Stimulated activated naive CD8-positive, alpha-beta T cell treated with anti-CD3 and anti-CD28 coated beads, Interleukin-15, amount 100 ng/mL, for 72 hours (primary cell): ENCODE data around the gene HOXA13.

Source experiments
- ATAC-seq: fragments of 150-1000 bp; cut with Tn5 transposase; 2 replicates; pipeline ENCODE4 v1.10.0; 2021; ENCODE audit warnings: mild to moderate bottlenecking, moderate library complexity
- DNase-seq, 2 donors: peaks; one replicate each; pipeline ENCODE4 v3.0.0; 2021 to 2022
- H3K27ac Mint-ChIP-seq, 2 donors: one replicate each; pipeline ENCODE4 v1.8.0; 2022; ENCODE audit warnings: mild to moderate bottlenecking in 2 of 2, mixed read lengths in 2 of 2, moderate library complexity in 2 of 2
- H3K27me3 Mint-ChIP-seq: one replicate; pipeline ENCODE4 v1.8.0; 2022; ENCODE audit warnings: mixed read lengths
- H3K4me1 Mint-ChIP-seq: one replicate; pipeline ENCODE4 v1.8.0; 2022; ENCODE audit warnings: mild to moderate bottlenecking, mixed read lengths
- H3K4me3 Mint-ChIP-seq, 2 donors: one replicate each; pipeline ENCODE4 v1.8.0; 2022; ENCODE audit warnings: mild to moderate bottlenecking in 2 of 2, mixed read lengths in 2 of 2, moderate library complexity in 1 of 2
- H3K9me3 Mint-ChIP-seq, 2 donors: one replicate each; pipeline ENCODE4 v1.8.0; 2022; ENCODE audit warnings: mixed read lengths in 2 of 2

The HOXA13 gene

DNA sequence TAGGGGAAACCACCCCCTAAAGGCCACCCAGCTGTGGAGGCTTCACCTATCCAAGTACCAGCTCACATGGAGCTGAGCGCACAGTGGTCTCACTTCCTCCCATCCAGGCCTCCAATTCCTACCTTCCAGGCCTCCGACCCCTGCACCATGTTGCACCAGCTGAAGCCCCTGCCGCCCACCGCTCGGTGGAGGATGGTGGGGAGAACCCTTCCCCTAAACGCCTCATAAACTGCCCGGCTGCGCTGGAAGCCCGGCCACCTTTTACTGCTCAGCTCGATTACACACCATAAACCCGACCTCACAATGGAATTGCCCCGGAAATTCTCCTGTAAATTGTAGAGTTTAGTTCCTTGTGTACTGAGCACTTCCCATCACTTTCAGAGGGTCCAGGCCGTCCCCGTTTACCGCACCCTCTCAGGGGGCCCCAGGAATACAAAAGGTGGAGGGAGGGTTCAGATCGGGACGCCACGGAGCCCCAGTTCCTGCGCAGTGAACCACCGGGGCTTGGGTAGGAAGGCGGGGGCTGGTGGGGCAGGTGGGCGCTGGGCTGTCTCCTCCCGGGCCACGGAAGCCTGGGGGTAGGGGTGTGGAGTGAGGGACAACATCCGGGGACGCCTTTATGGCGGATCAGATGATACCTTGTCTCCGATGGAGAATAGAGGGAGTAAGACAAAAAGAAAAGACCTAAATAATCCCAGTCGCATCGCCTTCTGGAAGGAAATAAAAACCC is 42.0 kb downstream of the HOXA13 start:
- H3K27me3 Mint-ChIP-seq = peaks cover 99% of the 10 kb centered on the region
- H3K4me3 Mint-ChIP-seq = peak overlapping the region; percentile 46
- H3K9me3 Mint-ChIP-seq = no peaks in the 10 kb centered on the region
- H3K4me1 Mint-ChIP-seq = peaks cover 64% of the 10 kb centered on the region
- peak in 1 of 2 donors; percentile 16 for DNase-seq
- no peak for ATAC-seq
- H3K27ac Mint-ChIP-seq = no peak overlapping the region

- ATAC-seq = no peak
- Mint-ChIP-seq H3K27ac (no peak overlapping the region), H3K4me1 (peaks cover 69% of the 10 kb centered on the region)
Observed at GRCh38 chr7:27156916-27157701, 42.8 kb downstream of the HOXA13 start.

GRCh38 chr7:27156508-27156898 is 43.4 kb downstream of the HOXA13 start, which contains the start of gene HOXA7:
Gene HOXA7 (minus strand): TSS chr7:27156675. CDS start chr7:27156545, 130 bp downstream.
- Mint-ChIP-seq H3K27me3 (peaks cover 99% of the 10 kb centered on the region), H3K27ac (peak within 1 kb of the TSS in 1 of 2 donors; percentile 49), H3K4me1 (peaks cover 75% of the 10 kb centered on the region), H3K4me3 (peak within 1 kb of the TSS; percentile 79 to 80), H3K9me3 (no peaks in the 10 kb centered on the region)
- no peak for DNase-seq
- ATAC-seq = no peak

More at GRCh38 chr7:27156916-27157701, 42.8 kb downstream of the HOXA13 start:
- H3K27me3 Mint-ChIP-seq = peaks cover 99% of the 10 kb centered on the region
- no peaks in the 10 kb centered on the region for H3K9me3 Mint-ChIP-seq
- H3K4me3 Mint-ChIP-seq = peak overlapping the region in 1 of 2 donors; percentile 69
- DNase-seq = peak in 1 of 2 donors; percentile 13

DNA sequence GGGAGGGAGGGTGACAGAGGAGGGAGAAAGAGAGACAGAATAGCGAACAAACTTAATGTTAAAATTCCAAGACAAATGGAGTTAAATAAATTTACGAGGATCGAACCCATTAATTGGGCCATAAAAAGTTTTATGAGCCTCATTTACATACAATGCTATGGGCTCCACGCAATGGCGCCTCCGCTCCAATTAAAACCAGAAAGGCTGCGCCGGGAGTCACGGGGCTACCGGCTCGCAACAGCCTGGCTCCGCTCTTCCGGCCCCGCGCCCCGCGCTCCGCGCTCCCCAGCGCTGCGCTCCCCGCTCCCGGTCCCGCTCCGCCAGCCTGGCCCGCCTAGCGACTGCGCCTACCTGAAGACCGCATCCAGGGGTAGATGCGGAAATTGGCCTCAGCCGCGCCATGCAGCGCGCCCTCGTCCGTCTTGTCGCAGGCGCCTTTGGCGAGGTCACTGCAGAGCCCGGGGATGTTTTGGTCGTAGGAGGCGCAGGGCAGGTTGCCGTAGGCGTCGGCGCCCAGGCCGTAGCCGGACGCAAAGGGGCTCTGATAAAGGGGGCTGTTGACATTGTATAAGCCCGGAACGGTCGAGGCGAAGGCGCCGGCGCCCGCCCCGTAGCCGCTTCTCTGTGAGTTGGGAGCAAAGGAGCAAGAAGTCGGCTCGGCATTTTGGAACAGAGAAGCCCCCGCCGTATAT is 43.9 kb downstream of the HOXA13 start:
- H3K27ac Mint-ChIP-seq = peak overlapping the region in 1 of 2 donors; percentile 49
- ATAC-seq (peak; percentile 14), DNase-seq (peak in 1 of 2 donors; percentile 48)
- peak overlapping the region; percentile 79 to 80 for H3K4me3 Mint-ChIP-seq
- peaks cover 100% of the 10 kb centered on the region for H3K27me3 Mint-ChIP-seq
- no peaks in the 10 kb centered on the region for H3K9me3 Mint-ChIP-seq
- peaks cover 76% of the 10 kb centered on the region for H3K4me1 Mint-ChIP-seq

- DNase-seq = peak in 1 of 2 donors; percentile 48
Observed at GRCh38 chr7:27154901-27155815, 44.7 kb downstream of the HOXA13 start.

DNA sequence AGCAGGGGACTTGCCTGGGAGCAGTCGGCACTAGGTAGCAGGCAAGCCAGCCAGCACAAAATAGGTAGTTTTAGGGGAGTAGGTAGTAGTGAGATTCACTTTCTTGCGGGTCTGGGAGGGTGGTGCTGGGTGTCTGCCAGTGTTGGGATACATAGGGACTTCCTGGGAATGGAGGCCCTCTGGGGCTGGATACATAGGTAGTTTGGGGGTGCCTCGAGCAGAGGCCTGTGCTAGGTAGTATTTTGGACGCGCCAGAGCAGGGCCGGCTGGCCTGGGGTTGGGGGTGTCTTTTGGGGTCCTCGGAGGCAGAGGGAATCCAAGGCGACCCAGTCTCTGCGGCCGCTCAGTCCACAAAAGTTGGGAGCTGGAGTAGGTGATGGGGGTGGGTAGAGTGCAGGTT is 45.5 kb downstream of the HOXA13 start:
- Mint-ChIP-seq H3K4me3 (peak overlapping the region in 1 of 2 donors; percentile 80), H3K9me3 (no peaks in the 10 kb centered on the region), H3K27ac (peak overlapping the region in 1 of 2 donors; percentile 79), H3K4me1 (peaks cover 72% of the 10 kb centered on the region), H3K27me3 (peaks cover 100% of the 10 kb centered on the region)
- ATAC-seq (no peak), DNase-seq (no peak)

More at GRCh38 chr7:27154901-27155815, 44.7 kb downstream of the HOXA13 start:
- Mint-ChIP-seq H3K4me3 (peak overlapping the region; percentile 64 to 80), H3K4me1 (peaks cover 78% of the 10 kb centered on the region), H3K27ac (peak overlapping the region in 1 of 2 donors; percentile 49), H3K27me3 (peaks cover 100% of the 10 kb centered on the region), H3K9me3 (no peaks in the 10 kb centered on the region)
- no peak for ATAC-seq

- Mint-ChIP-seq H3K4me1 (peaks cover 69% of the 10 kb centered on the region), H3K27me3 (peaks cover 100% of the 10 kb centered on the region), H3K27ac (no peak overlapping the region), H3K4me3 (no peak overlapping the region), H3K9me3 (no peaks in the 10 kb centered on the region)
- DNase-seq (no peak), ATAC-seq (no peak)
Observed at GRCh38 chr7:27153526-27153925, 46.4 kb downstream of the HOXA13 start.

DNA sequence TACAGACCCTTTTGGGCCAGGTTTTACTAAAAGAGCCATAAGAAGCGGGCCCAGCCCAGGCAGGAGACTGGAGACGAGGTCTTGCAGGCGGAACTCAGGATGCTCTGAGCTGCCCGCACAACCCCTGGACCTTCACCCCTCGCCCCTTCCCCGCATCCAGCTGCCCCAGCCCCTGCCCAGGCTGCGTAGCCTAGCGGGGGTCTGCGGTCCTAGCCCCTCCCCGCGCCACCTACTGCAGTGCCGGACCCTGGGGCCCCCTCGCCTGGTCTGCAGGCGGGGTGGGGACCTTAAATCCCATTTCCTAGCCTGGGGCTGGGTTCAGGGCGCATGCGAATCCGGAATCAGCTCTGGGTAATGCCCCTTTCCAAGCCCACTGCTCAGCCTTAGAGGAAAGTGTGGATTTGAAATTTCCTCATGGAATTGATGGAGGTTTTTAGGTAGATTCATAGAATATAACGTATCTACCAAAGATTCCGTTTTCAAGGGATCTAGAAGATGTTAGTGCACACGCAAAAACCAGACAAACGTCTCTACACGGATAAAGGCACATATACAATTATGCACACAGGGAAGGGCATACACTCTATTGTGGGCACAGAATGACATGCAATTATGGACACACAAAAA is 47.0 kb downstream of the HOXA13 start:
- Mint-ChIP-seq H3K9me3 (no peaks in the 10 kb centered on the region), H3K4me3 (no peak overlapping the region), H3K27ac (no peak overlapping the region), H3K27me3 (peaks cover 100% of the 10 kb centered on the region), H3K4me1 (peaks cover 69% of the 10 kb centered on the region)
- DNase-seq (no peak), ATAC-seq (no peak)

DNA sequence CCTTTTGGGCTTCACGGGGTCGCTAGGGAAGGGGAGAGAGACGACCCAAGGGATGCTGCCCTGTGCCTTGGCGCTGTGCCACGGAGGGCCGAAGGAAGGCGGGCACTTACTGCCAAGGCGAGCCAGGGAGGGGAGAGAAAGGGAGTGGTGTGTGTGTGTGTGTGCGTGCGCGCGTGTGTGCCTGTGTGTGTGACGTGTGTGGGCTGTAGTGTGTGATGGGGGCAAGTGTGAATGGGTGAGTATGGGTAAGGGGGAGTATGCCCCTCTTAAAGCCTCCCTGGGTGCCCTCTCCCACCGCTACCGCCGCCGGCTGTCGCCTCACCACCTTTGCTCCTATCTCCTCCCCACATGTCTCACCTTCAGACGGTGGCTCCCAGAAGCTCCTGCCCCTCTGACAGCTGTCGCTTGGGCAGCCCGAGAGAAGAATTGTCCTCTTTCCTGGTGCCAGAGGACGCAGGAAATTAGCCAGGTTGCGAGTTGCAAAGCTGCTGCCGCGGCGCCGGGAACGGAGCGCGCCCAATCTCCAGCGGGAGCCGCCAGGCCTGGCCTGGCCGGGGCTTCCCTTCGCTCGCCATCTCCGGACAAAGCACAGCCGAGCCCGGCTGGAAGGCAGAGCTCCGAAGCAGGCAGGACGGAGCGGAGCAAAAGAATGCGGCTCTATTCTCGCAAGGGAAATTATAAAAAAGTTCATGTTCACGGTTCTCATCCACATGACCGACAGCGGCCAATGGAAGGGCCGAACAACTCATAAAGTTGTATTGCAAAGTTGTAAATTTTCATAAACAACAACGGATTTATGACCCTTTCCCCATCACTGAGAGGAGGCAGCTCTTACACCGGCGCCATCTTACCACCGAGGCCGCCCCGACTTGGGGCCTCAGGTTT is 47.7 kb downstream of the HOXA13 start, which contains the start of gene HOXA3:
HOXA3 (minus strand) TSS at position 653 of the 885 bp plus-strand sequence. CDS start 41,943 bp downstream, outside the sequence.
- Mint-ChIP-seq H3K27me3 (peaks cover 100% of the 10 kb centered on the region), H3K27ac (peak within 1 kb of the TSS in 1 of 2 donors; percentile 68), H3K4me3 (peak within 1 kb of the TSS; percentile 79 to 87), H3K4me1 (peaks cover 62% of the 10 kb centered on the region), H3K9me3 (no peaks in the 10 kb centered on the region)
- no peak for ATAC-seq
- no peak for DNase-seq

- peaks cover 58% of the 10 kb centered on the region for H3K4me1 Mint-ChIP-seq
- H3K9me3 Mint-ChIP-seq = no peaks in the 10 kb centered on the region
- H3K27ac Mint-ChIP-seq = peak overlapping the region in 1 of 2 donors; percentile 68
- peaks cover 100% of the 10 kb centered on the region for H3K27me3 Mint-ChIP-seq
- H3K4me3 Mint-ChIP-seq = peak overlapping the region; percentile 79 to 87
- no peak for DNase-seq
- no peak for ATAC-seq
Observed at GRCh38 chr7:27151341-27151930, 48.5 kb downstream of the HOXA13 start.

DNA sequence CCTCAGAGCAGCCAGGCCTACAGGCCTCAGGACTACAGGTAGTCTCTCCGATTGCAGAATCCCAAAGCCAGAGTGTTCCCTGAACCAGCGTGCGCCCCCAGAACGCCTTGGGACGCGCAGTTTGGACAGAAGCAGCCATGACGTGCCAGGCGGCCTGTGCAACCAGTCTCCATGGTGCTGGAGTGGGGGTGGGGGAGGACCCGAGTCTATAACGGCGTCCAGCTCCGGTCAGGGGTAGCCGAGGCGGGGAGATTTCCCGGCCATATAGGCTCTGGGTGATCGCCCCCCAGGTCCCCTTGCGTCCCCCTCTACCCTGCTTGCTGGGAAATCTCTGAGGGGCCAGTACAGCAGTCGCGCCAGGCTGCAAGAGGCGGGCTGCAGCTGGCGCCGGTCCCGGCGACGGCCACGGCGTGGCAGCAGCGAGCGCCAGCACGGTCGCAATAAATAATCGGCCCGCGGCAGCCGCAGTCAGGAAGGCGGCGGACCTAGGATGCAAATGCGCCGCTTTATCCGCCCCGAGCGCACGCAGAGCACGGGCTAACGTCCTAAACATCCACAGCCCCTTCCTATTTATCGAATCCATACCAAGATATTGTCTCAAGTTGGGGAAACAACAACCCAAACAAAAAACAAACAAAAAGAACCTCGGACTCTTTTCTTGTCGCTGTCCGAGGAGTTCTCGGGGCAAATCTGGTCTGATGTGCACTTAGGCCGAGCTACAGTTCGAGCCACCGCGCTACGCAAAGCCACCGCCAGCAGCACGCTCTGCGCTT is 49.1 kb downstream of the HOXA13 start:
- Mint-ChIP-seq H3K9me3 (no peaks in the 10 kb centered on the region), H3K4me1 (peaks cover 52% of the 10 kb centered on the region), H3K4me3 (peak overlapping the region; percentile 79 to 87), H3K27me3 (peaks cover 100% of the 10 kb centered on the region), H3K27ac (no peak overlapping the region)
- peak; percentile 74 to 79 for DNase-seq
- peak; percentile 79 for ATAC-seq

DNA sequence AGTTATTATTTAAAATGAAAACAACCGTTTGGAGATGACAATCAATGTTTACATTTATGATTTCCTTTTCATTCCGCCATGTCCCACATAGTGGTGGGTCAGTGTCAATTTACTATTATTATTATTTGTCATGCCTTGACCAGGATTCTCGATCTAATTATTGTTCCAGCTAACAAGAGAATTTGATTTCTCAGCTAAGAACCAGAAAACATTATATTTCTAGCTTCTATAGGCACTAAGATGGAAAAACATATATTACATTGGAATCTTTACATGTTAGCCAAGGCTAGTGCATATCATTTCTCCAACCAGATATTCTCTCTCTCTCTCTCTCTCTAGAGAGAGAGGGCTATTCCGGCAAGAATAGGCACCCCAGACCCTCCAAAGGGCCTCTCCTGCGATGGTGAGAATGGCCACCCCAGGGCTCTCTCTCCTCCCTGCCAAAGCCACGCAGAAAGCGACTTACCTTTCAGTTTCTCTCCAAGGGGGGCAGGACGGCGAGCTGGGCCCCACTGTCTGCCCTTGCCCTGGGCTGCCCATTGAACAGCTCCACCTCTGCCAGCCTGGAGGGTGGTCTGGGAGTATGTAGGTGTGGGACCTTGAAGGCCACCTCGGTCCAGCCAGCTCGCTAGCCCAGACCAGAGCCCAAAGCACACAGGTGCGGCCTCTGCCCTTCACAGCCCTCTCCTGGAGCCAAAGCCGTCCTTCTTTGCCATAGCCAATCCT is 49.9 kb downstream of the HOXA13 start:
- Mint-ChIP-seq H3K4me3 (peak overlapping the region; percentile 79 to 87), H3K27ac (no peak overlapping the region)
- peak in 1 of 2 donors; percentile 9 for DNase-seq

More for the DNA sequence above, 49.9 kb downstream of the HOXA13 start:
- H3K9me3 Mint-ChIP-seq = no peaks in the 10 kb centered on the region
- peaks cover 100% of the 10 kb centered on the region for H3K27me3 Mint-ChIP-seq
- H3K4me1 Mint-ChIP-seq = peaks cover 44% of the 10 kb centered on the region
- peak; percentile 17 for ATAC-seq
